ENCODE results near the gene CHST11. TPM values are rescaled to one million over a fixed set of nuclear protein-coding genes. Genes with fewer than 3 reads are reported as not detected.

The CHST11 gene
- total and polyA plus RNA-seq, 9 donors: 4.0 to 39.9 (median 20.1) TPM

GRCh38 chr12:104436790-104437189 is 20.0 kb upstream of the CHST11 start:
- Histone ChIP-seq H3K4me3 (no peak overlapping the region), H3K36me3 (no peaks in the 10 kb centered on the region), H3K27ac (no peak overlapping the region), H3K9me3 (no peaks in the 10 kb centered on the region), H3K4me1 (ENCODE audit: insufficient read depth) (no peaks in the 10 kb centered on the region), H3K27me3 (no peaks in the 10 kb centered on the region)
- intact Hi-C loops (cut with DNase I): no loop called here
- WGBS, 3 donors: 82 to 93% (median 89%) methylated on average over 8 of the region's 8 CpGs
- TF ChIP-seq POLR2A (IDR thresholded peaks at IDR 0.05) (no peak), EP300 (IDR thresholded peaks at IDR 0.05) (no peak), CTCF (IDR thresholded peaks at IDR 0.05) (no peak)
- no peak for DNase-seq

- no peak for TF ChIP-seq POLR2A (IDR thresholded peaks at IDR 0.05)
- no peak for TF ChIP-seq CTCF (IDR thresholded peaks at IDR 0.05)
- no peak for TF ChIP-seq EP300 (IDR thresholded peaks at IDR 0.05)
- H3K27ac ChIP-seq: no peak overlapping the region
Measured at GRCh38 chr12:104438134-104438533, 18.6 kb upstream of the CHST11 start.

GRCh38 chr12:104439137-104439536 is 17.6 kb upstream of the CHST11 start:
- H3K9me3 ChIP-seq: no peaks in the 10 kb centered on the region
- H3K27ac ChIP-seq: no peak overlapping the region
- intact Hi-C loops (cut with DNase I): no loop called here
- H3K4me3 ChIP-seq: no peak overlapping the region
- no peaks in the 10 kb centered on the region for H3K36me3 ChIP-seq
- no peak for TF ChIP-seq POLR2A (IDR thresholded peaks at IDR 0.05)
- TF ChIP-seq CTCF (IDR thresholded peaks at IDR 0.05): no peak
- TF ChIP-seq EP300 (IDR thresholded peaks at IDR 0.05): no peak
- 82 to 85% (median 84%) methylated on average over 12 of the region's 12 CpGs for WGBS, 3 donors
- no peaks in the 10 kb centered on the region for H3K4me1 ChIP-seq (ENCODE audit: insufficient read depth)
- H3K27me3 ChIP-seq: no peaks in the 10 kb centered on the region
- no peak for DNase-seq

More at GRCh38 chr12:104438134-104438533, 18.6 kb upstream of the CHST11 start:
- H3K36me3 ChIP-seq: no peaks in the 10 kb centered on the region
- no peaks in the 10 kb centered on the region for H3K27me3 ChIP-seq
- 67 to 89% (median 87%) methylated on average over 3 of the region's 3 CpGs for WGBS, 3 donors
- H3K4me3 ChIP-seq: no peak overlapping the region
- no peaks in the 10 kb centered on the region for H3K9me3 ChIP-seq
- no peak for DNase-seq
- H3K4me1 ChIP-seq (ENCODE audit: insufficient read depth): no peaks in the 10 kb centered on the region
- intact Hi-C loops (cut with DNase I): no loop called here

GRCh38 chr12:104443008-104443407 is 13.7 kb upstream of the CHST11 start:
- Histone ChIP-seq H3K36me3 (no peaks in the 10 kb centered on the region), H3K4me3 (no peak overlapping the region), H3K27ac (no peak overlapping the region), H3K4me1 (ENCODE audit: insufficient read depth) (no peaks in the 10 kb centered on the region), H3K9me3 (no peaks in the 10 kb centered on the region), H3K27me3 (no peaks in the 10 kb centered on the region)
- DNase-seq: no peak
- WGBS, 3 donors: 76 to 88% (median 85%) methylated on average over 1 of the region's 1 CpG
- TF ChIP-seq POLR2A (IDR thresholded peaks at IDR 0.05) (no peak), CTCF (IDR thresholded peaks at IDR 0.05) (no peak), EP300 (IDR thresholded peaks at IDR 0.05) (no peak)
- intact Hi-C loops (cut with DNase I): no loop called here

All from ovary (tissue), 9 donors.